Activated CD8-positive, alpha-beta memory T cell treated with anti-CD3 and anti-CD28 coated beads for 36 hours (primary cell): ENCODE measurements around the gene ZNF839. TPM values are rescaled to one million over a fixed set of nuclear protein-coding genes. Genes with fewer than 3 reads are reported as not detected.

Experiments
- CTCF ChIA-PET: fragments of 350-600 bp; sonication (Branson Sonifier 250); formaldehyde crosslinking; loops from one replicate; lab custom pipeline; 2021; ENCODE audit warnings: antibody characterized with exemption; lab: Charles Lee
- POLR2A ChIA-PET: fragments of 350-600 bp; sonication (Branson Sonifier 250); formaldehyde crosslinking; loops from one replicate; lab custom pipeline; 2021; ENCODE audit warnings: antibody characterized with exemption; lab: Charles Lee
- total RNA-seq, 2 experiments: library from RNA; stranded (reverse); gene quantifications; one replicate each; pipeline ENCODE4 v1.2.3, GENCODE V29; 2021

The ZNF839 gene
- total RNA-seq, 2 experiments from 2014 or later: 13.5 to 14.2 TPM

- CTCF ChIA-PET: interaction anchor here (2.7 kb wide), 1 partner anchor 11 kb away, joined by 18 read pairs; no protein-coding TSS in a partner anchor
- POLR2A ChIA-PET: no interaction called here
These were observed 15.9 kb upstream of the ZNF839 start for GRCh38 chr14:102303664-102304063.

GRCh38 chr14:102304611-102305506 lies 14.7 kb upstream of the ZNF839 start, which contains the start of gene MOK:
MOK (minus strand) TSS chr14:102305164; CDS start chr14:102304968, 196 bp downstream.
- CTCF ChIA-PET: interaction anchor here (1.2 to 2.7 kb wide), 2 partner anchors 10 to 12 kb away, joined by 5 to 18 read pairs; no protein-coding TSS in a partner anchor
- POLR2A ChIA-PET: interaction anchor here (0.6 to 1.9 kb wide), 5 partner anchors 10 to 357 kb away, joined by 4 to 6 read pairs (median 4); no protein-coding TSS in a partner anchor

- POLR2A ChIA-PET: interaction anchor here (0.6 to 1.4 kb wide), 3 partner anchors 8 to 479 kb away, joined by 3 to 4 read pairs (median 3); partner anchors contain the start of gene MOK
- CTCF ChIA-PET: interaction anchor here (0.5 to 2.0 kb wide), 28 partner anchors 9 to 366 kb away, joined by 3 to 18 read pairs (median 4); partner anchors contain the start of genes CINP, MOK, TECPR2 and WDR20
These were observed 5.1 kb upstream of the ZNF839 start for GRCh38 chr14:102314242-102315011.

- ChIA-PET POLR2A (interaction anchor here (0.6 to 1.4 kb wide), 2 partner anchors 9 to 10 kb away, joined by 3 to 4 read pairs; partner anchors contain the start of gene MOK), CTCF (interaction anchor here (1.0 to 2.0 kb wide), 12 partner anchors 10 to 251 kb away, joined by 3 to 18 read pairs (median 4); partner anchors contain the start of genes CINP, MOK, TECPR2 and WDR20)
These were observed 4.4 kb upstream of the ZNF839 start for GRCh38 chr14:102315121-102315520.

GRCh38 chr14:102316338-102316742 lies 3.2 kb upstream of the ZNF839 start:
- ChIA-PET CTCF (interaction anchor here (0.6 to 2.1 kb wide), 11 partner anchors 8 to 1051 kb away, joined by 3 to 6 read pairs (median 4); partner anchors contain the start of genes CINP, MOK and TECPR2), POLR2A (interaction anchor here (0.6 to 1.0 kb wide), 5 partner anchors 11 to 337 kb away, joined by 3 to 4 read pairs (median 3); no protein-coding TSS in a partner anchor)

- ChIA-PET CTCF (interaction anchor here (0.6 to 2.1 kb wide), 11 partner anchors 8 to 1050 kb away, joined by 3 to 8 read pairs (median 5); partner anchors contain the start of genes CINP, MOK and TECPR2), POLR2A (interaction anchor here (0.6 to 1.0 kb wide), 4 partner anchors 45 to 338 kb away, joined by 3 to 4 read pairs (median 3); no protein-coding TSS in a partner anchor)
These were observed 2.6 kb upstream of the ZNF839 start for GRCh38 chr14:102316743-102317563.

GRCh38 chr14:102317564-102318248 lies 1.8 kb upstream of the ZNF839 start:
- CTCF ChIA-PET: interaction anchor here (1.1 to 2.1 kb wide), 6 partner anchors 9 to 255 kb away, joined by 3 to 8 read pairs (median 6); partner anchors contain the start of gene MOK
- POLR2A ChIA-PET: interaction anchor here (1.0 kb wide), 1 partner anchor 44 kb away, joined by 3 read pairs; no protein-coding TSS in a partner anchor

GRCh38 chr14:102318781-102319276 lies 717 bp upstream of the ZNF839 start:
- ChIA-PET CTCF (interaction anchor here (0.8 to 1.6 kb wide), 3 partner anchors 18 to 354 kb away, joined by 3 to 8 read pairs (median 3); partner anchors contain the start of gene DYNC1H1), POLR2A (no interaction called here)

- POLR2A ChIA-PET: interaction anchor here (1.0 kb wide), 1 partner anchor 42 kb away, joined by 7 read pairs; the partner anchor contains the start of genes CINP and TECPR2
- CTCF ChIA-PET: interaction anchor here (0.7 to 1.3 kb wide), 5 partner anchors 41 to 232 kb away, joined by 3 read pairs; no protein-coding TSS in a partner anchor
These were observed 601 bp downstream of the ZNF839 start for GRCh38 chr14:102320033-102320660.

GRCh38 chr14:102320671-102321455 lies 1.3 kb downstream of the ZNF839 start:
- ChIA-PET CTCF (interaction anchor here (0.7 to 1.3 kb wide), 4 partner anchors 41 to 233 kb away, joined by 3 read pairs; no protein-coding TSS in a partner anchor), POLR2A (interaction anchor here (0.8 to 1.0 kb wide), 2 partner anchors 16 to 41 kb away, joined by 4 to 7 read pairs; partner anchors contain the start of genes CINP, MOK and TECPR2)

- ChIA-PET POLR2A (interaction anchor here (0.8 kb wide), 1 partner anchor 17 kb away, joined by 4 read pairs; the partner anchor contains the start of gene MOK), CTCF (interaction anchor here (0.9 to 1.3 kb wide), 2 partner anchors 177 to 200 kb away, joined by 3 read pairs; no protein-coding TSS in a partner anchor)
These were observed 2.2 kb downstream of the ZNF839 start for GRCh38 chr14:102321456-102322422.

- ChIA-PET CTCF (interaction anchor here (0.6 kb wide), 1 partner anchor 523 kb away, joined by 4 read pairs; no protein-coding TSS in a partner anchor), POLR2A (no interaction called here)
These were observed 3.6 kb downstream of the ZNF839 start for GRCh38 chr14:102323102-102323501.

GRCh38 chr14:102325791-102326345 lies 6.3 kb downstream of the ZNF839 start:
- ChIA-PET POLR2A (no interaction called here), CTCF (no interaction called here)

GRCh38 chr14:102326583-102326982 lies 7.0 kb downstream of the ZNF839 start:
- ChIA-PET POLR2A (no interaction called here), CTCF (no interaction called here)
